Measurements from ENCODE around the gene TECPR2.
"Not testable (repeated sequence)": the region's sequence is repeated elsewhere in the genome, so short reads cannot be mapped to it uniquely, and the experiment has no call there.

TECPR2 gene

GRCh38 chr14:102362545-102363181, at the start of gene TECPR2, which contains the start of gene CINP:
TECPR2 (plus strand) TSS chr14:102362941; CDS start chr14:102376722, 13,781 bp downstream.
CINP (minus strand) TSS chr14:102362890; CDS start chr14:102362851, 39 bp downstream.
- FAIRE-seq, result no peak

GRCh38 chr14:102314242-102315011, 48.3 kb upstream of the TECPR2 start:
- no peak for FAIRE-seq

GRCh38 chr14:102315121-102315520, 47.6 kb upstream of the TECPR2 start:
- FAIRE-seq, result no peak

GRCh38 chr14:102316338-102316742, 46.4 kb upstream of the TECPR2 start:
- FAIRE-seq, result no peak

GRCh38 chr14:102316743-102317563, 45.8 kb upstream of the TECPR2 start:
- peak; percentile 86 for FAIRE-seq

GRCh38 chr14:102317564-102318248, 45.0 kb upstream of the TECPR2 start:
- no peak for FAIRE-seq

GRCh38 chr14:102318781-102319276, 43.9 kb upstream of the TECPR2 start:
- no peak for FAIRE-seq

- FAIRE-seq, result no peak
Measured at GRCh38 chr14:102319351-102320032, 43.2 kb upstream of the TECPR2 start, which contains the start of gene ZNF839. ZNF839 (plus strand) TSS chr14:102319746; CDS start chr14:102319766, 20 bp downstream.

GRCh38 chr14:102320033-102320660, 42.6 kb upstream of the TECPR2 start:
- FAIRE-seq, result no peak

- no peak for FAIRE-seq
Measured at GRCh38 chr14:102320671-102321455, 41.9 kb upstream of the TECPR2 start.

- FAIRE-seq, result no peak
Measured at GRCh38 chr14:102321456-102322422, 41.0 kb upstream of the TECPR2 start.

GRCh38 chr14:102323102-102323501, 39.6 kb upstream of the TECPR2 start:
- FAIRE-seq, result no peak

- FAIRE-seq, result no peak
Measured at GRCh38 chr14:102325791-102326345, 36.9 kb upstream of the TECPR2 start.

- no peak for FAIRE-seq
Measured at GRCh38 chr14:102326583-102326982, 36.2 kb upstream of the TECPR2 start.

- not testable (repeated sequence) for FAIRE-seq
Measured at GRCh38 chr14:102329381-102329780, 33.4 kb upstream of the TECPR2 start.

- no peak for FAIRE-seq
Measured at GRCh38 chr14:102330806-102331205, 31.9 kb upstream of the TECPR2 start.

GRCh38 chr14:102333390-102333789, 29.4 kb upstream of the TECPR2 start:
- no peak for FAIRE-seq

- no peak for FAIRE-seq
Measured at GRCh38 chr14:102333795-102334705, 28.7 kb upstream of the TECPR2 start.

All from TTC549 (cell line).